GF-D8 (cell line): Measurements from ENCODE around the gene UBQLNL.

Experiments used
- DNase-seq: peaks from one replicate; lab custom pipeline; 2025; lab: John Stamatoyannopoulos, UW

UBQLNL gene, protein sequence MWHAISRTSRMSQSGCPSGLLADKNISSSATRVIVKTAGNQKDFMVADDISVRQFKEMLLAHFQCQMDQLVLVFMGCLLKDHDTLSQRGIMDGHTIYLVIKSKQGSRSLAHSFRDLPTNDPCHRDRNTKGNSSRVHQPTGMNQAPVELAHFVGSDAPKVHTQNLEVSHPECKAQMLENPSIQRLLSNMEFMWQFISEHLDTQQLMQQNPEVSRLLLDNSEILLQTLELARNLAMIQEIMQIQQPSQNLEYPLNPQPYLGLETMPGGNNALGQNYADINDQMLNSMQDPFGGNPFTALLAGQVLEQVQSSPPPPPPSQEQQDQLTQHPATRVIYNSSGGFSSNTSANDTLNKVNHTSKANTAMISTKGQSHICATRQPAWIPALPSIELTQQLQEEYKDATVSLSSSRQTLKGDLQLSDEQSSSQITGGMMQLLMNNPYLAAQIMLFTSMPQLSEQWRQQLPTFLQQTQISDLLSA

DNA sequence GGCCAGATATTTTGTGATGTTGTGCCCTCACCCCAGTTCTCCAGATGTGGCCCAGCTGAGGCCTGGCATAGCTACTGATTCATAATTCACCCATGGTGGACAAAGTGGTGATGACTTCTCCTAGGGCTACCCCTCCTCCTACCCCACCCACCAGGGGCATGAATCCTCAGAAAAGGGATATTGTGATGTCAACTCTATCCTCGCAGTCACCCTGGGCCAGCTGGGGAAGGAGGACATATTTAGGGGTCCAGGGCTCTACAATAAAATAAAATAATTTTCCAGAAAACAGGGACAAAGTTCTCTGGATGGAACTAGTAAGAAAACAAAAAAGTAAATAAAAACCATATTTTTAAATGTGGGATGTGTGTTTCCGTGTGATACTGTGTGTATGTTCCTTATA is at the start of gene UBQLNL:
Gene UBQLNL (minus strand): TSS at position 101 of the 400 bp plus-strand sequence. CDS start 258 bp downstream, outside the sequence.
- no peak for DNase-seq

DNA sequence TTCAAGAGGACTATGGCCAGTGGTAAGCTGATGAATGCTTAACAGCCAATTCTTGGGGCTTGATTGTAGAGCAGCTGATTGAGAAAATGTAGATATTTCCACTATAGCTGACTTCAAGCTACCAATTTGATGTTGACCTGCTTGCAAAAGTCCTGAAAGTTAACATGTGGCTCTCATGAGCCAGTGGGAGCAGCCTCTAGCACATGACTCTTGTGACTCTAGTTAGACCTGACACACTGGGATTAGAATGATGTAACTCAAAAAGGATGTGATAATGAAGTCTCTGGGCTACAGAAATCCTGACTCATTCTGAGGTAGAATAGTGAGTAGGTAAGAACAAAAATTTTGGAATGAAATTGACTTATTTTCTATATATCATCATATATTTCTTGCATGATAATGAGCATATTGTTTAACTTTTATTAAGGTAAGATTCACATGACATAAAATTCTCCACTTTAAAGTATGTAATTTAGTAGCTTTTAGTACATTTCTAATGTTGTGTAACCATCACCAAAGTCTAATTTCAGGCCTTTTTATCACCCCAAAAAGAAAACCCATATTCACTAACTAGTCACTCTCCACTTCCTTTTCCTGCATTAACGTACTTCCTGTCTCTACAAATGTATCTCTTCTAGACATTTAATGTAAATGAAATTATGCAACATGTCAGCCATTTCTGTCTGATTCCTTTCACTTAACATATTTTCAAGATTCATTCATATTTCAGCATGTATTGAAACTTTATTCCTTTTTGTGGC is 47.9 kb upstream of the UBQLNL start:
- no peak for DNase-seq

DNA sequence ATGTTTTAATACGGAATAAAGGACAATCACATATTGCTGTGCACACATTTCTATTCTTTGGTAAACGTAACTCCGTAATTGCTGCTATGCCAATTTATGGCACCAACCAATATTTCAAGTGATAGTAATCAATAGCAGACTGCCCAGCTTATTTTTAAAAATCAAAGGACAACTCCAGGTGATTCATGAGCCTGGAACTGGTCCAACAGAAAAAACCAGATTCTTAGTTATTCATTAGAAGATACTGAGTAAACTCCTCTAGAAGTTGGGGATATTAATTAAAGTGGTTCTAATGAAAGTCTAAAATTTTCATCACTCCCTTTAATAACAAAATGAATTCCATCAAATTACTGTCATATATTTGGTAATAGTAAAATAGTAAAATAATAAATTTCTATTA is 41.3 kb upstream of the UBQLNL start:
- DNase-seq = no peak

DNA sequence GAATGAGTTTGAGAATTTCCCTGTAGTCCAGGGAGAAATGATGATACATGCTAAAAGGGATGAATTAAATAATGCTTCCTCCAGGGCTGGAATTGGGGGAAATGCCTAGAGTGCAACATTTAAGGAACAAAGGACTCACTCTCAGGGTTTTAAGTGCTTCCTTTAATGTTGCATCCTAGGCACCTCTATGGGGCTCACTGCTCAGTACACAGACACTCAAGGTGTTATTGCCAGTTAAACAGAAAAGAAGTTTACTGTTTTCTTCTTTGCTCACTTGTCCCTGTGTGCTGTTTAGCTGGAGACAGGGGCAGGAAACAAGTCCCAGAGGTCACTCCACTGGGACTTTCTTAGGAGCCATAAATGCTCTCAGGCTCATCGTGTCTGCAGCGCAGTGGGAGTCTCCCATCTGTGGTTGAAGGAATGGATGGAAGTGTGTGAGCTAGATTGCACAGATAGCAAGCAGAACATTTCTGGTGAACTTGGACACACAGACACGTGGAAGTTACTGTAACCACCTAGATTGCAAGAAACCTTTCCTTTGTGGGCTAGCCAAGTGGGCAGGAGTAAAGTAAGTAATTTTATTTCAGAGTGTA is 40.2 kb upstream of the UBQLNL start:
- DNase-seq = no peak

DNA sequence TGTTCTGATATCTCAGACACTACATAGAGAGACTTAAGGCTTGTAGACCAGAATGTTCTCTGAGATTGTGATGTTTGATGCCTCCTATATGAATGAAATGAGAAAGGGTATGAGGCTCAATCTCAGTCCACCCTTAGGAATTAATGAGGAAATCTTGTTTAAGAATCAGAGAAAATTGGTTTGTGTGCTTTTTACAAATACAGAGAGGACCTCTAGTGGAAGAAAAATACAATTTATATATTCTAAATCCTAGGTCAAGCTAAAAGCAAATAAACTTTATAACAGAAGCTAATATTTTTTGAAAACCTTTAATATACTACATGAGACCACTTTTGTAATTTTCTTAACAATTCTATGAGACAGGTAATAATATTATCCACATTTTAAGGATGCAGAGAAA is 36.8 kb upstream of the UBQLNL start:
- no peak for DNase-seq

DNA sequence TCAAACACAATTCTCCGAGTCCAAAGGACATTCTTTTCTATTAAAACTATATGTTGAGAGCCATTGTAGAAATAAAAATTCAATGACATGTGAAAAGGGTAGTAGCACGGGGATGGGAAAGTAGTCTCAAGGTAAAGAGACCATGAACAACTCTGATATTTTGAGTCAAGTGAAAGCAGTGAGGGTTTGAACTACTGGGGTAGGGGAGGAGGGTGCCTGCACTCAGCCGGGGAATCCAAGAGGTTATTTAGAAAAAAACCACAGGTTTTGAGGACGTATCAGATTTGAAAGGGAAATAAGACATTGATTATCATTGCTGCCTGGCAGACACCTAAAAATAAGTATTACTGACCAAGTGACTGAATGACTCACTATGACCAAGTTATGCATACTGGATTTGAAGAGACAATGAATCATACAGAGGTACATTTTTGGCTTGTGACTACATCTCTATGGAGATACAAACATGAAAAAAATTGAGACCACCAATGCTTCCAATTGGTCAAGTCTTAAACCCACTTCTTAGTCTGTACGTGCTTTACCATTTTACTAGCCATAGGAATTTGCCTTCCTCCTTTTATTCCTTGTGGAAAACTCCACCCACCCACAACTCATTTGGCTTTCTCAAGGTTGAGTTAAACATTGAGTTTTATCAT is 34.1 kb upstream of the UBQLNL start:
- no peak for DNase-seq

DNA sequence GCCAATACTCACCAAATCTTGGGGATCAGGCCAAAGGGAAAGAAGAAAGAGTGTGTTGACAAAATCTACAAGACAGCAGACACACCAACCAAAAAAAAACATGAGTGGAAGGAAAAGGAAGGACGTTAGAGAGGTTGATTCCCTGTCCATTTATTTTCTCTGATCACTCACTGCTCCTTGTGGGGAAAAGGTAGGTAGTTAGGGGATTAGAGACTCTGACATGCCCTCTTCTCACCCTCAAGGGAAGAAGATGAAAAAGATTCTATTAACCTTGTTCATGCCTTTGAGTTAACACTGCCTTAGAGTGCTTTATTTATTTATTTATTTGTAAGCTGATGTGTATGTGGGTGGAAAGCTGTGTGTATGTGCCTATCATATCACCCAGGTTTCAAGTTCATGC is 31.9 kb upstream of the UBQLNL start, which contains the start of gene OR52H1:
Gene OR52H1 (minus strand): TSS at position 101 of the 400 bp plus-strand sequence. CDS start 3,035 bp downstream, outside the sequence.
- no peak for DNase-seq

DNA sequence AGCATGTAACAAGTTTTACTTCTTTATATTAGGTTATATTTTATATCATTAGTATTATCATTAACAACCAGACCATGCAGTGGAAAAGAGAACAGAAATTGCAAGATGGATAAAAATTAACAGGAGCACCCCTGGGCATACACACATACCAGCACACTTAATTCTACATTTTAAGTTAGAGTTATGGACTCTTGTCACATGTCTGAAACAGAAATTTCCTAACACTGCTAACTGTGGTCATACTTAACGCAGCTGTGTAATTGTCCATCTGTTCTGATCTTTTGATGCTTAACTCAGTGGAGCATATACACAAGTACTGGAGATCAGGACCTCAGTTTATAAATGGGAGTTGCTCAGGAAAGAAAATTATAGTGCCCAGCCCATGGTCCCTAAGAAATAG is 31.5 kb upstream of the UBQLNL start:
- no peak for DNase-seq

DNA sequence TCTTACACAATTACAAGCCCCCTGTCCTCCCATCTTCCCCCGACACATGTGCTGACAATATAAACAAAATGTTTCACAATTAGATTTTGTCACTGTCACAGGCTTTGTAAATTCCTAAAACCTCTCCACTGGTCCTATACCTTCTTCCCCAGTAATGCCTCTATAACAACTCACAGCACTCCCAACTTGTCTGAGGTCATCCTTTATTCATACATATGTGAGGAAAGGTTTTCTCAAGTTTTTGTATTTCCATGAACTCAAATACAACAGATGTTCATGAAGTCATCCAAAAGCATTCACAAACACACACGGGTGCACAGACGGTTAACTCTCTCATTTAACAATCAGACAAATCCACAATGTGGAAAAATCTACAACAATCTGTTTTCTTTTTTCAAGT is 30.0 kb upstream of the UBQLNL start:
- no peak for DNase-seq

DNA sequence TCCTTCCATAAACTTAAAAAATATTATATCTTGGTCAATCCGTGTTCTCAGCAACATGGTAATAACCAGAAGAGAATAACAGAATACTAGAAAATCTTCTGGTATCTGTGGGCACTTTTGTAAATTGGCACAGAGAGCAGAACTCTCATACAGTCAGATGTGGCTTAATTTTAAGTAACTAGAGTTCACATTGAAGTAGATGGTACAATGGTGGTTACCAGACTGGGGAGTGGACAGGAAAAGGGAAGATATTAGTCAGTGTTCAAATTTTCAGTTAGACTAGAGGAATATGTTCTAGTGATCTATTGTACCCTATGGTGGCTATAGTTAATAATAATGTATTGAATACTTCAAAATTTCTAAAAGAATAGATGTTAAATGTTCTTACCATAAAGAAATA is 24.9 kb upstream of the UBQLNL start:
- no peak for DNase-seq

DNA sequence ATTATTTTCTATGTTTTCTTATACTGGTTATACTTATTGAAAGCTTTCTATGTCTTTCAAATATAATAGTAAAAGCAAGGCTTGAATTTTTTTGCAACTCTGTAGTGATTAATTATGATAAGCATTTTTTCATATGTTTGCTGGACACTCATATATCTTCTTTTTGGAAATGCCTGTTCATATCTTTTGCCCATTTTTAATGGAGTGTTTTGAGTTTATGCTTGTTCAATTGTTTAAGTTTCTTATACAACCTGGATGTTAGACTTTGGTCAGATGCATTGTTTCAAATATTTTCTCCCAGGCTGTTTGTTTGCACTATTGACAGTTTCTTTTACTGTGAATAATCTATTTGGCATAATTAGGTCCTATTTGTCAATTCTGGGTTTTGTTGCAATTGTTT is 20.0 kb upstream of the UBQLNL start:
- DNase-seq = no peak

DNA sequence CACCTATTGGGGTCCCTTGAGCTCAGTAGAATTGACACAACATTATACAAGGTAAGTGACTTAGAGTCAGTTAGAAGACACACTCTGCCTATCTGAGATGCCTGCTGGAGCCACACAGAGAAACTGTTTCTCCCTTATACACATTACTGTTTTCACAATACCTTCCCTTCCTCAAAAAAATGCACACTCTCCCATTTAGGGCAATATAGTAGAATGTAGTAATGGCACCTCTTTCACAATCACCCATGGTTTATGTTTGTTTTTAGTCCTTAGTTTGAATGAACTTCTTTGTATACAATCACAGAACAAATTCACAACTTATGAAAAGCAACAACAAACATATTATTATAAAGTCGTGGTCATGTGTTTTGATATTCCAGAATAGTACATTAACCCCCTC is 17.5 kb upstream of the UBQLNL start:
- DNase-seq = no peak

DNA sequence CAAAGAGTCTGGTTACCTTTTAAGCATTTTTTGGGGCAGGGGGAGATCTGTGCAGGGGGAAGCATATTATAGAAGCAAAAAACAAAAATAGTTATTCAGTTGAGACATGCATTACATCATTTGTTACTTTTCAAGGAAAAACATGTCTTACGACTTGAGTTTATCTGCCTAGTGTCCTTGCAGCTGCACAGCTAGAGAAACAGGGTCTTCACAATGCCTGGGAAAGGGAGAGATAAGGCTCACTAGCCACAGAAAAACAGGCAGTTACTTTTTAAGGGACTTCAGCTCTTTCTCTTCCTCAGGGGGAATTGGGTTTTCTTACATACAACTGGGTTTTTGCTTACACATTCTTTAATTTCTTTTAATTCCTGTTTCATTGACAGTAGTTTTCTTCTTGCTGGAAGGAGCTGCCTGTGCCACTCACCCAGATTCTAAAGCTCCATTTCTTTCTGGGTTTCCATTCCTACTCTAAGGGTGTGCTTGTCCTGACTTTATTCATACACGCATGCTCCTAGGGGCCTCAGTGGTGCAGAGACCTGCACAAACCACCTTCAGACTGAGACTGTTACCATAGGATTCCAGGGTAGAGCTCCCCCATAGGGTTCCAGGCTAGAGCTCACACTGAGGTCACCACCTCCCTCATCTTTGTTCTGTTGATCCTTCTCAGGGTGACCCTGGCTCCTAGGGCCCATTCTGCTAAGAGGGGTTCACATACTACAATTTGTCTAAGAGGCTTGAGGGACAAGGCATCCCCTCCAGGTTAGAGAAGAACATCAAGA is 14.7 kb upstream of the UBQLNL start:
- DNase-seq = no peak

DNA sequence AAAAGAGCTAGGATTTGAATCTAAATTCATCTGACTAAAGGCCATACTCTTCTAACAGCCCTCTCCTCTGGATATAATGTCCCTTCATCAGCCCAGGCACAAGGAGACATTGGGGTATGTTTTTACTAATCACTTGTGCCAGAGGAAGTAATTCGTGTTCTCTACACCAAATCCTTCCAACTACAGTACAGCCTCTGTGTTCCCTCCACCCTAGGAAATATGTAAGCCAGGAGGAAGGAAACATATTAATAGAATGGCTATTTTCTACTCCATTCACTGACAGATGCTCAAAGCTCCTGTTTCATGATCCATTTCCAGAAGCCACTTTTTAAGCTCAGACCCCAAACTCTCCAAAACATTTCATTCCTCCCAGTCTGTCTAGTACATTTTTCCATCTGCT is 12.0 kb upstream of the UBQLNL start:
- DNase-seq = no peak

DNA sequence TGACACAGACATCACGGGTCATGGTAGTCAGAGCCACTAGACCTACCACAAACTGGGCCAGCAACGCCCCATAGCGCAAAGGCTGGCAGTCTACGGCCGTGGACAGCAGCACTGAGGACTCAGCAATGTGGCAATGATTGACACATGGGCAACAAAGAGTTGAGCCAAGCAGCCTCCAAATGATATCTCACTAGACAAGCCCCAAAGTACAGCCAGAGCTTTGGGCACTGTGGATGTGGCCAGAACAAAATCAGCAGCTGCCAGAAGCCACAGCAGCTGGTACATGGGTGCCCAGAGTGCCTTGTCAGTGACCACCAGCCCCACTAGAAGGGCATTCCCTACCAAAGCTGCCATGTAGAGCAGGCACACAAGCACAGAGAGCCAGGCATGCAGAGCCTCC is 11.2 kb upstream of the UBQLNL start:
- DNase-seq = no peak

DNA sequence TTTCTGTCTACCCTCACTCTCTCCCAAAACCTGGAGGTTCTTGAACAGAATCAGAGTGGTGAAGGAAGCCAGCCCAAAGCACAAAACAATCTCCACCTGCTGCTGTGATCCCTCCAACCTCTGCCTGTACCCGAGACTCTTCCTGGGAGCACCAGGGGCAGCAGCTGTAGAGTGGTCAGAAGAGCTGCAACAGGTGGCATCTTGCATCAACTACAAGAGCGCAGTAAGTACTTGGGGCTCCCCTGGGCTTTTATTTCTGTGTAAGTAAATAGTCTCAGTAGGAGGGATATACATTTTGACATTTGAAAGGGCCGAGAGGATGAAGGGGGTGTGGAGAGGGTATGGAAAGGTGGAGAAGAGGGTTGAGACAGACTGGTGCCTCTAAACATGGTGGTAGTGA is 8.3 kb upstream of the UBQLNL start:
- no peak for DNase-seq

DNA sequence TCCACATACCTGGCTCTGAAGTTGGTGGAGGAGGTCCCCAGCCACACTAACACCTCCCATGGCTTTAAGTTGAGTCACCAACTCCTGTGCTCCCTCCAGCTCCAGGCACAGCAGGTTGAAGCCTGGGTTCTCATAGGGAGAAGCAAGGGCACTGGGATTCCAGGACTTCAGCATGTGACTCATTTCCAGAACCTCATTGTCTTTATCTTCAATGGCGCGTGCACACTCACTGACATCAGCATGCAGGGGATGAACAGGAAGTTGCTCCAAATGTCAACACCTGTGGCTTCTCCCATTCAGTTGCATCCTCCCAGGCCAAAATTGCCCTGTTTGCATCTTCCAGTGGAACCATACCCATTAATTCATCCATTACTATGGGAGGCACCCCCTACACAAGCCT is 5.8 kb upstream of the UBQLNL start:
- no peak for DNase-seq

DNA sequence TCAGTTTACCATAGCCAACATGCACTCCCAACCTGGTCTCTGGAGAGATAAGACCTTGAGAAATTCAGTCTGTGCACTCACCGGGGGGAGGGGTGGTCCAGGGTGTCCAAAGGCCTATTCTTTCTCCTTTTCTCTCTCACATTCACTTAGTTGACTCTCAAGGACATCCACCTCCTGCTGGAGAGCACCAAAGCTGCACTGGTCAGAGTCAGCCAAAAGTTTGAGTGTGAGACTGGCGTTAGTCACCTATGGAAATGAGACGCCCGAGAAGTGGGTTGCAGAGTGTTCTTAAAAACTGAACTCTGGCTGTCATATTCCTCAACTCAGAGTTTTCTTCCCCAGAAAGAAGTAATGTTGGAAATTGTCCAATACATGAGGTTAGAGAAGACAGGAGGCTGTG is 5.0 kb upstream of the UBQLNL start:
- DNase-seq = no peak

DNA sequence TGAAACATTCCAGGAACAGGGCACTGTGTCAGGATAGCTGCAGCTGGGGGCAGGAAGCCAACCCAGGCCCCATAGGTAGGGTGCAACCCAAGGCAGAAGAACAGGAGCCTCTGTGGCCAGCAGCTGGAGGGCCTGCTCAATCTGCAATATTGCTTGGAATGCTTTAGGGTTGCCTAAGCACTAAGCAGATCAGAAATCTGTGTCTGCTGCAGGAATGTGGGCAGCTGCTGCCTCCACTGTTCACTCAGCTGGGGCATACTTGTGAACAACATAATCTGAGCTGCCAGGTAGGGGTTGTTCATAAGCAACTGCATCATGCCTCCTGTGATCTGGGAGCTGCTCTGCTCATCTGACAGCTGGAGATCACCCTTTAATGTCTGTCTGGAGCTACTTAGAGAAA is 1.7 kb downstream of the UBQLNL start:
- DNase-seq = no peak

DNA sequence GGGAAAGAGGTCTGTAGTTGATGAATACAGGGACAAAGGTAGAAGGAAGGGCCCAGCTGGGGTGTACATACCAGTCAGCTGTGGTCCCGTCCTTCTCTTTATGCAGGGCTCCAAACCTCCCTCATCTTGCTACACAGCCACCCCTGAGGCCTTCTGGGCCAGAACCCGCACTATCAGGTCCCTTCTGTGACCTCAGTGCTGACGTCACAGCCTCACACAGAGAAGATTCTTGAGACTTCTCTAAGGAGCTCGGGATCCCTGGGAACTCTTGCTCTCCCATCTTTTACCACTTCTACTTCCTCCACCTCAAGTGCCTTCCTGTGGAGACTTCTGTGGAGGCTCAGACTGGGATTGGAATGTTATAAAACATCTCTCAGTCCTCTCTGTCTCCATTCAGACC is 6.7 kb downstream of the UBQLNL start, which contains the start of gene UBQLN3:
Gene UBQLN3 (minus strand): TSS at position 155 of the 400 bp plus-strand sequence. CDS start 399 bp downstream, outside the sequence.
- DNase-seq = no peak

DNA sequence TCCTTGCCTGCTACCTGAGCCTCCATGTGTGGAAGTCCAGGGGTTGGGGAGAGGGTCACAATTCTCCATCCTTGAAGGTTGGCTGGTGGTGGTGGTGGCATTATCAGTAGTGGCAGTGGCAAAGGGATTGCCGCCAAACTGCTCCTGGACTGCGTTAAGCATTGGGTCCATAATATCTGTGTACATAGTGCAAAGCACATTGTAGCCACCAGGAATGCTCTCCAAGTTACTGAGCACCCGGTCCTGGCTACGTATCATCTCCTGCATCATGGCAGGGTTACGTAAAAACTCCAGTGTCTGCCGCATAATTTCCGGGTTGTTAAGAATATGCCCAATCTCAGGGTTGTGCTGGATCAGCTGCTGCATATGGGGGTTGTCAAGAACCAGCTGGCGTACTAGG is 7.9 kb downstream of the UBQLNL start:
- DNase-seq = no peak
